Activated CD8-positive, alpha-beta T cell treated with anti-CD3 and anti-CD28 coated beads for 36 hours (primary cell): ENCODE data around the gene MRPS25. TPM values are rescaled to one million over a fixed set of nuclear protein-coding genes. Genes with fewer than 3 reads are reported as not detected.

Source experiments
- ATAC-seq: fragments of 200-7000 bp; cut with Tn5 transposase; one replicate; pipeline ENCODE4 v1.10.0; 2021; ENCODE audit warnings: mild to moderate bottlenecking, moderate library complexity
- CTCF ChIA-PET: fragments of 350-600 bp; sonication (Branson Sonifier 250); formaldehyde crosslinking; loops from one replicate; lab custom pipeline; 2021; ENCODE audit warnings: antibody characterized with exemption; lab: Charles Lee
- POLR2A ChIA-PET: fragments of 350-600 bp; sonication (Branson Sonifier 250); formaldehyde crosslinking; loops from one replicate; lab custom pipeline; 2021; ENCODE audit warnings: antibody characterized with exemption; lab: Charles Lee
- DNase-seq: peaks from one replicate; pipeline ENCODE4 v3.0.0-alpha.2; 2020
- H3K27ac Mint-ChIP-seq: one replicate; pipeline ENCODE4 v1.8.0; 2021; ENCODE audit warnings: mild to moderate bottlenecking, mixed read lengths
- H3K27me3 Mint-ChIP-seq: one replicate; pipeline ENCODE4 v1.8.0; 2021; ENCODE audit warnings: mixed read lengths
- H3K36me3 Mint-ChIP-seq: one replicate; pipeline ENCODE4 v1.8.0; 2021; ENCODE audit warnings: low read depth, mixed read lengths
- H3K4me1 Mint-ChIP-seq: one replicate; pipeline ENCODE4 v1.8.0; 2021; ENCODE audit warnings: low read depth, mixed read lengths
- H3K4me3 Mint-ChIP-seq: one replicate; pipeline ENCODE4 v1.8.0; 2021; ENCODE audit warnings: mild to moderate bottlenecking, moderate library complexity, mixed read lengths
- H3K9me3 Mint-ChIP-seq: one replicate; pipeline ENCODE4 v1.8.0; 2021; ENCODE audit warnings: mixed read lengths
- CTCF ChIP-seq: fragments of 200-600 bp; IDR thresholded peaks from one replicate; pipeline ENCODE4 v1.8.0; 2022; ENCODE audit warnings: antibody characterized with exemption, mild to moderate bottlenecking
- intact Hi-C: fragments of 100-400 bp; cut with micrococcal nuclease; formaldehyde crosslinking; loops from one replicate; pipeline ENCODE4 v1.10.0; 2022
- total RNA-seq, 2 experiments: library from RNA; stranded (reverse); gene quantifications; one replicate each; pipeline ENCODE4 v1.2.3, GENCODE V29; 2021

The MRPS25 gene
- total RNA-seq, 2 experiments from 2014 or later = 73.9 to 78.2 TPM

GRCh38 chr3:15064299-15064834 lies 748 bp downstream of the MRPS25 start:
- ChIA-PET POLR2A (interaction anchor here (0.8 to 4.5 kb wide), 12 partner anchors 9 to 144 kb away, joined by 3 to 40 read pairs (median 4); partner anchors contain the start of genes NR2C2 and RBSN), CTCF (interaction anchor here (1.0 to 3.0 kb wide), 6 partner anchors 11 to 45 kb away, joined by 3 to 14 read pairs (median 4); no protein-coding TSS in a partner anchor)
- peaks cover 26% of the 10 kb centered on the region for H3K36me3 Mint-ChIP-seq
- intact Hi-C loops = no loop called here
- H3K4me3 Mint-ChIP-seq = peak overlapping the region; percentile 96
- DNase-seq = peak; percentile 34
- TF ChIP-seq CTCF = no peak
- H3K27me3 Mint-ChIP-seq = no peaks in the 10 kb centered on the region
- H3K27ac Mint-ChIP-seq = peak overlapping the region; percentile 97
- peaks cover 21% of the 10 kb centered on the region for H3K4me1 Mint-ChIP-seq
- ATAC-seq = peak; percentile 5
- H3K9me3 Mint-ChIP-seq = no peaks in the 10 kb centered on the region

GRCh38 chr3:15063656-15064286 lies 1.3 kb downstream of the MRPS25 start:
- CTCF ChIA-PET = interaction anchor here (1.4 to 3.0 kb wide), 3 partner anchors 12 to 15 kb away, joined by 4 to 14 read pairs (median 7); no protein-coding TSS in a partner anchor
- DNase-seq = no peak
- intact Hi-C loops = no loop called here
- H3K27ac Mint-ChIP-seq = peak overlapping the region; percentile 97
- H3K36me3 Mint-ChIP-seq = peaks cover 31% of the 10 kb centered on the region
- ATAC-seq = no peak
- H3K4me1 Mint-ChIP-seq = peaks cover 21% of the 10 kb centered on the region
- POLR2A ChIA-PET = interaction anchor here (1.0 to 4.5 kb wide), 7 partner anchors 10 to 117 kb away, joined by 3 to 40 read pairs (median 7); partner anchors contain the start of genes NR2C2 and RBSN
- TF ChIP-seq CTCF = no peak
- no peaks in the 10 kb centered on the region for H3K27me3 Mint-ChIP-seq
- H3K9me3 Mint-ChIP-seq = no peaks in the 10 kb centered on the region
- H3K4me3 Mint-ChIP-seq = peak overlapping the region; percentile 96

GRCh38 chr3:15063238-15063637 lies 1.9 kb downstream of the MRPS25 start:
- intact Hi-C loops = no loop called here
- no peaks in the 10 kb centered on the region for H3K9me3 Mint-ChIP-seq
- H3K4me1 Mint-ChIP-seq = peaks cover 23% of the 10 kb centered on the region
- no peaks in the 10 kb centered on the region for H3K27me3 Mint-ChIP-seq
- no peak for DNase-seq
- H3K27ac Mint-ChIP-seq = no peak overlapping the region
- H3K4me3 Mint-ChIP-seq = peak overlapping the region; percentile 96
- ChIA-PET POLR2A (interaction anchor here (2.8 to 4.5 kb wide), 2 partner anchors 10 to 34 kb away, joined by 8 to 40 read pairs; partner anchors contain the start of gene RBSN), CTCF (interaction anchor here (3.0 kb wide), 1 partner anchor 12 kb away, joined by 14 read pairs; no protein-coding TSS in a partner anchor)
- H3K36me3 Mint-ChIP-seq = peaks cover 36% of the 10 kb centered on the region
- TF ChIP-seq CTCF = no peak
- no peak for ATAC-seq

- Mint-ChIP-seq H3K9me3 (peaks cover 3% of the 10 kb centered on the region), H3K27ac (no peak overlapping the region), H3K4me1 (peaks cover 47% of the 10 kb centered on the region), H3K27me3 (no peaks in the 10 kb centered on the region), H3K4me3 (no peak overlapping the region), H3K36me3 (peaks cover 62% of the 10 kb centered on the region)
- ChIA-PET CTCF (interaction anchor here (0.6 to 1.3 kb wide), 3 partner anchors 8 to 208 kb away, joined by 3 to 5 read pairs (median 4); no protein-coding TSS in a partner anchor), POLR2A (interaction anchor here (0.7 kb wide), 1 partner anchor 11 kb away, joined by 3 read pairs; no protein-coding TSS in a partner anchor)
- no peak for TF ChIP-seq CTCF
- intact Hi-C loops = no loop called here
- no peak for DNase-seq
- ATAC-seq = no peak
Observed at GRCh38 chr3:15060029-15060428, 5.1 kb downstream of the MRPS25 start.
